Stimulated activated CD4-positive, alpha-beta T cell treated with anti-CD3 and anti-CD28 coated beads, TNF-alpha, amount 100 ng/mL, for 4 hours (primary cell): ENCODE results near the gene JUN.

ENCODE experiments used
- DNase-seq, 3 experiments: peaks; one replicate each; pipeline ENCODE4 v3.0.0-alpha.2; 2020; ENCODE audit warnings: low read depth in 3 of 3

Gene JUN

GRCh38 chr1:58783090-58783992, 506 bp downstream of the JUN start:
- DNase-seq, result peak; percentile 5 to 35 (median 15)

DNA sequence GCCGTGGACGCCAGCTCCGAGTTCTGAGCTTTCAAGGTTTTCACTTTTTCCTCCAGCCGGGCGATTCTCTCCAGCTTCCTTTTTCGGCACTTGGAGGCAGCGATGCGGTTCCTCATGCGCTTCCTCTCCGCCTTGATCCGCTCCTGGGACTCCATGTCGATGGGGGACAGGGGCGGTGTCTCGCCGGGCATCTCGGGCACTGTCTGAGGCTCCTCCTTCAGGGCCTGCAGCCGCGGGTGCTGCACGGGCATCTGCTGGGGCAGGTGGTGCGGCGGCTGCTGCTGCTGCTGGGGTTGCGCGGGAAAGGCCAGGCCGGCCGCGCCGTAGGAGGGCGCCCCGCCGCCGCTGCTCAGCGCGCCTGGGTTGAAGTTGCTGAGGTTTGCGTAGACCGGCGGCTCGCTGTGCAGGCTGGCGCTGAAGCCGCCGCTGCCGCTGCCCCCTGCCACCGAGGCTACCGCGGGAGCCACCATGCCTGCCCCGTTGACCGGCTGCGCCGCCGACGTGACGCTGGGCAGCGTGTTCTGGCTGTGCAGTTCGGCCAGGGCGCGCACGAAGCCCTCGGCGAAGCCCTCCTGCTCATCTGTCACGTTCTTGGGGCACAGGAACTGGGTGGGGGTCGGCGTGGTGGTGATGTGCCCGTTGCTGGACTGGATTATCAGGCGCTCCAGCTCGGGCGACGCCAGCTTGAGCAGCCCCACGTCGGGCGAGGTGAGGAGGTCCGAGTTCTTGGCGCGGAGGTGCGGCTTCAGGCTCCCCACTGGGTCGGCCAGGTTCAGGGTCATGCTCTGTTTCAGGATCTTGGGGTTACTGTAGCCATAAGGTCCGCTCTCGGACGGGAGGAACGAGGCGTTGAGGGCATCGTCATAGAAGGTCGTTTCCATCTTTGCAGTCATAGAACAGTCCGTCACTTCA, 1.4 kb downstream of the JUN start:
- DNase-seq, result peak; percentile 35 to 43 (median 35)

DNA sequence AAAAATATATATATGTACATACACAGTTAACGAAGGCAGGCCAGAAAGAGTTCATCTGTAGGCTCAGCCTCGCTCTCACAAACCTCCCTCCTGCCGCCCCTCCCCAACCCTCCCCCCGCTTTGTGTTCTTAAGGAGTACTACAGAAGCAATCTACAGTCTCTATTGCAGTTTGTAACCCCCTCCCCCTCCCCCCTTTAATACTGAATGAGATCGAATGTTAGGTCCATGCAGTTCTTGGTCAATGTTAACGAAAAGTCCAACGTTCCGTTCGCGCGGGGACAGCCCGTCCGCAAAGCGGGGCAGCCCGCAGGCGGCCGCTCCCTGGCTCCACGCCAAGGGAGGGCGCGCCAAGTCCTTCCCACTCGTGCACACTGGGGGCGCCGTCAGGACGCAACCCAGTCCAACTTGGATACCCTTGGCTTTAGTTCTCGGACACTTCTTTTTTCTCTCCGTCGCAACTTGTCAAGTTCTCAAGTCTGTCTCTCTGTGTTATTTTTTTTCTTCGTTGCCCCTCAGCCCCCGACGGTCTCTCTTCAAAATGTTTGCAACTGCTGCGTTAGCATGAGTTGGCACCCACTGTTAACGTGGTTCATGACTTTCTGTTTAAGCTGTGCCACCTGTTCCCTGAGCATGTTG, 2.2 kb downstream of the JUN start:
- peak; percentile 2 to 13 (median 9) for DNase-seq

- no peak for DNase-seq
These were observed 2.9 kb downstream of the JUN start for GRCh38 chr1:58780836-58781452.

- DNase-seq, result no peak
These were observed 3.4 kb downstream of the JUN start for GRCh38 chr1:58780411-58780810.

DNA sequence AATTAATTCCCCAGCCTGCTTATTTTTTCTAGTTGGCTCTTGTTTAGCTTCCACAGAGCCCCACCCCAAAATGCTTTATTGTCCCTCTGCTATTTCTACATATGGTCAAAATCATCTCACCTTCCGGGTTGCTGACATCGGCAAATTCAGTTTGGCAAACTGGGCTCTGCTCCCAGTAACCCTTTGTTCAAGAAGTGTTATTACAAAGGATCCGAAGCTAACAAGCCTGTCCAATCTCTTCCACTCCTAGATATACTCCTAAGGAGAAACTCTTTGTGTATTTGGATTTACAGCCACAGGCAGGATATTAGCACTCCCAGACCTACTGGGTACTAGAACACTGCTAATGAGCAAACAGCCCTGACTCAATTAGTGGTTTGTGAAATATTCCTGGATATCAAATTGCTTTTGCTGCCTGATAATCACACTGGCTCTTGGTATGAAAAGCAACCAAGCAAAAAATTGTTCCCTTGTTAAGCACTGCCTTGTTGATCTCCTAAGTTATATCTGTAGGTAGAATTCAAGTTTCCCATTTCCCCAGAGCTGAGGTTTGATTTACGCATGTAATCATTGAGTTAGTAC, 4.0 kb downstream of the JUN start:
- no peak for DNase-seq

DNA sequence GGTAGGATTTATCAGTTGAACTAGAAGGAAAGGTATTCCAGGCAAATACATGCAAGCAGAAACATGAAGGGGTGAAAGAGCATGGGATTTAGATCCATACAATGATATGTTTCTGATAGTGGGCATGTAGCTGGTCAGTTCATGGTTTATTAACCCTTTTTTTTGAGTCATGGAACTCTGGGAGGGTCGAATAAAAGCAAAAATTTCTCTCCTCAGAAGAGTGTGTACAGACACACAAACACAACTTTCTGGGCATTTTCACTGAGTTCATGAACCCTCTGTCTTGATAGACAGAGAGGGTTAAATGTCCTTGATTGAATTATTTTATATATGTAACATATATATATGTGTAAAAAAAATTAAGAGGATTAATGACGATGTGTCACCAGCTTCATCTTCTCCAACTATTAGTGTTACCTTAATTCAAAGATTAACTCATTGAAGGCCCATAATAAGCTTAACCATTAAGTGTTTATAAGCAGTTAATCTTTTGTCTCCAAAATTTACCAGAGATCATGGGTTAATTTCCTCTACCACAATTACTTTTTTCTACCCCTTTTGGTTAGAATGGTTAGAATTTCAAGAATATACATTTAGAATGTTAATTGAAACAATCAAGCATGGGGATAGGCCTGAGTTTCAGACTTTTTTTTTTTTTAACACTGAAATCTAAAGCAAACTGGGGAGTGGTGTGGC, 4.6 kb downstream of the JUN start:
- no peak for DNase-seq

GRCh38 chr1:58778385-58779000, 5.4 kb downstream of the JUN start:
- DNase-seq, result no peak

DNA sequence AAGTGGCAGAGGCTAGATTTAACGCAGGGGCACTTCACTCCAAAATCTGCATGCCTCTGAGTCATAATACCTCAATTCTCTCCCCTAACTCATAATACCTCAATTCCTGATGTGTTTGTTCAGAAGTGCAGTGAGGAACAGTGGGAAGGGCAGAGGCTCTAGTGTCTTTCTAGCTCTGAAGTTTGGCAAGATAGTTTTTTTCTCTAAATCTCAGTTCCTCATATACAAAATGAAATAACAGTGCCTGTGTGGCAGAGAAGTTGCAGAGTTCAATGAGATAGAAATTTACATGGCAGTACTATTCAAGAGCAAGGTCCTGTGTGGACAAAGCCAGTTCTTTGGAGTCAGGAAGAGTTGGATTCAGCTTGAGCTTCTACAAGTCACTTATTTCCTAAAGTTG, 9.8 kb downstream of the JUN start:
- DNase-seq, result no peak

DNA sequence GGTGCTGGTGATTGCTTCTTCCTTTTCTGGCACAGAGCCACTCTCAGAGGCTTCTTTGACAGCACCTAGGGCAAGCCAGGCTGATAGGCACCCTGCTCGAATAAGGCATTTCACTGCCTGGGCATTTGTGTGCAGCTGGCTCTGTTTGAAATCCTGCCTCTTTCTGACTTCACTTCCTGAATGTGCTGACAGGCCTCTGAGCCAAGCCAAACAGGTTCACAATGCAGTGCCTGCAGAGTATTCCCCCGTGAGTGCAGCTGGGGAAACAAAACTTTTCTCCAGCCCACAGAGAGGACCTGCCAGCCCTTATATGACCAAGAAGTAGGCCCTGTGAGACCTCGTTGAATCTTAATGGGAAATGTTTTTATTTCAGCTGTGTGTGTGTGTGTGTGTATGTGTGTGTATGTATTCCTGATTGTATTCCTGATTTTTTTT, 10.4 kb downstream of the JUN start:
- no peak for DNase-seq

DNA sequence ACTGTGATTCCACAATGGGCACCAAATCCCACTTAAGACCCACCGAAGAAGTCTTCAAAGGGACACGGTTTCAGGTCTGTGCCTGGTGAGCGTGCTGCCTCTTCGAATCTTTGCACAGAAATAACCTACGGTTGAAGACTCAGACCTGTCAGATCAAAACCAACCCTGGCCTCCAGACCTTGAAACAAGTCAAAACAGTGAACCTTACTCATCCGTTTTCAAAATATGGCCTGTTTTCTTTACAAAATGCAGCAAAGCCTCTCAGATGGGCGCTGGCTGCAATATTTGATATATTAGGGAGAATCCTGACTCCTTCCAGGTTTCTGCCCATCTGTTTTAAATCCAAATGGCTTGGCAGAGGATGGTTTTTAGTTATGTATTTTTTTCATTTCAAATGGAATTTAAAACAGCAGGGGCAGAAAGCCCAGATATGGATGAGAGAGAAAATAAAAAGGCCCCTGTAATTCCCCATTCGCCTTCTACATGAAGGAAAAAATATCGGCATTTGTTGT, 14.0 kb downstream of the JUN start:
- DNase-seq, result no peak

DNA sequence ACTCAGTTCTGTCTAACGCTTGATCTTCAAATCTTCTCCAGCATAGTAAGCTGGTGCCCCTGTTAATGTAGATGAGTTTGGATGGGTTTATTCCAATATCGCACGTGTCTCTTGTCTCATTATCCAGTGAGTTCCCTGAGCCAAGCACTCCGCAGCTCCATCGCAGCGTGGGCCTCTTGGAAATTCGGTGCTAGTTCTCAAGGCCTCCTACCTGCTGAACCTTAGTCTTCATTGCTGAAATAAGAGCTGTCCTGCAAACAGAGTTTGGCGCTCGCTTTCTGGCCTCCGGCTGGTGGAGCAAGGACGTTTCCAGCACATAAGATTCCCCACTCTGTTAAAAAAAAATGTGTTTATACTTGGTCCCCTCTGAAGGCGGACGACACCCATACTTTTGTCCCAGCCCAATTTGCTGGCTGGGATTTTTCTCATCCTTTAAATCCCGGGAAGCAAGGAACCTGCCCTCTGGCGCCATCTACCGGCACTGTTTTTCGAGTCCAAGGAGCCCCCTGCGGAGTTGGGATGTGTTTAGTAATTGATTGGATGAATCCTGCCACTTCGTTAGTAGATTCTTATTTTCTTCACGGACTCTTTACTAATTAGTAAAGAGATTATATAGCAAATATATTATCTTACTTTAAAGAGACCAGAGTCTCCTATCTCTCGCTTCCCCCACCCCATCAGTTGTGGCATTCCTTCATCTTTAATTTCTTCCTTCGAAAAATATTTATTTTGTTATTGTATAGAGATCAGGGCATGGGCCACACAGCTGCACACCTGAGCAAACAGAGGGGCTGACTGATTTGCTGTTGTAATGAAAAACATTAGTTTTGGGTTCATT, 14.7 kb downstream of the JUN start:
- DNase-seq, result peak in 1 of 3 experiments; percentile 9

DNA sequence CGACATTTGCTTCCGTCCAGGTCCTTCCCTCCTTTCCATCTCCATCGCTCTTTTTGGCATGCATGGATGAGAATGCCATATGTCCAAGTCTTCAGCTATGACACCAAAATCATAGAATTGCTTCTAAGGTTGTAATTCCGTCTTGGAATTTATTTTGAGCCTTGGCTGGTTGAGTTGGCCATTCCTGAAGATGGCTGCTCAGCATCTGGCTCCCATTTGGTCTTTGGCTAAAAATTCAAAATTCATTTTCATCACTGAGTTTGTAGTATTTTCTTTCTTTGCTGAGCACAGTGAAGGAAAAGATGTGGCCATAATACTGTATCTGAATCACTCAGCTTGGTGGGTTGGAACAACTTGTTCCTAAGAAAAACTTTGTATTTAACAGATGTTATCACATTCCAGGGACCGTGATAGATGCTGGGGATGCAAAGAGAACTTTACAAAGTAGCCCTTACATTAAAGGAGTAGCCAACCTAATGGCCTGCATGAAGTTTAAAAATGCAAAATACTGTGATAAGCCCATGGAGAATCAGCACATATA, 15.6 kb downstream of the JUN start:
- DNase-seq, result no peak

- no peak for DNase-seq
These were observed 16.7 kb downstream of the JUN start for GRCh38 chr1:58767143-58767542.

DNA sequence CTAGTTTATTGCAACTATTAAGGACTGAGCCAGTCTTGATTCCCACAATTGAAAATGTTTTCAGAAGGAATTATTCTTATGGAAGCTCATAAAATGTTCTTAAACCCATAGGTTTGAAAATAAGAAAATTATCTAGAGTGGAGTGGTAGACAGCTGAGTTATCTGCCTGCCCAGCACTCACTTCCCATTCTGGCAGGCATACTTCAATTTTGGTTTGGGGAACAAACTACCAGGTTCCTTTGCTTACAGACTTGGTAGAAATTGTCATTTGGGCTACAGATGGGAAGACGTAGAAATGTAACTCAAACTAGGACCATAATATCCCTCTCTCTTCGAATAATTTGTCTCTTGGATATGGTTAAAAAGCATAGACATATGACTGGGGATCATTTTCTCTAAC, 18.4 kb downstream of the JUN start:
- no peak for DNase-seq

GRCh38 chr1:58765006-58765405, 18.8 kb downstream of the JUN start:
- no peak for DNase-seq

DNA sequence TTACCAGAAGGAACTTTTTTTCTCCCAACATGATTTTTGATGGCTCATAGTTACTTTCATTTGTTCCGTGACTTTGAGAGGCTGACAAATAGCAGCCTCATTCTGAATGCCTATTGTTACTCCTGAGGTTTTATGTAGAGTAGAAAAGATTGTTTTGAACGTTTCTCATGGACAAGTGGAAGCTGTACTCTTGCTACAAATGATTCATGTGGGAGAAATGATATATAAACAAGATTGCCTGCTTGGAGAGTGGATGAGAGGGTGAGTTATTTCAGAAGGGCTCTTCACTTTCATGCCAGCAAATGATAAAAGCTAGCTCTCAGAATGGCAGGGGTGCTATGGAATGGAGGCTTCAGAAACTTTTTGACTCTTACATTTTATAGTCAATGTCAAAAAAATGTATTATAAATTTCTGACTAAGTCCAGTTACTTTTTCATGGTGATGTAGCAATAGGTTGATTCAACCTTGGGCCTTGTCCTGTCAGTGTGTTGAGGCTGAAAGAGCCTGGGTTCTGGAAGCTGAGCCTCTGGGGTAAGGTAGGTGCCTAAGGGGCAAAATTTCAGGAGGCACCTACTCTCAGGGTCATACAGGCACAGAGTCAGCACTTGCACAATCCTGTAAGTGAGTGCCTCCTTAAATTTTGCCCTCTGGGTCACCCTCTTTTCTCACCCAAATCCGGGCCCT, 19.4 kb downstream of the JUN start:
- no peak for DNase-seq

GRCh38 chr1:58763214-58763613, 20.6 kb downstream of the JUN start:
- no peak for DNase-seq
